SW480 (cell line): Measurements from ENCODE around the gene GRIK2.

Source experiments
- DNase-seq: peaks from one replicate; pipeline ENCODE4 v3.0.0-alpha.2; 2016; ENCODE audit warnings: low spot score

Gene GRIK2

GRCh38 chr6:101799531-101799930 is 406.0 kb downstream of the GRIK2 start:
- no peak for DNase-seq

- DNase-seq = no peak
These were observed 407.1 kb downstream of the GRIK2 start for GRCh38 chr6:101800598-101800997.

GRCh38 chr6:101803136-101803535 is 409.6 kb downstream of the GRIK2 start:
- DNase-seq = no peak

- peak; percentile 89 for DNase-seq
These were observed 412.7 kb downstream of the GRIK2 start for GRCh38 chr6:101806241-101806640.

GRCh38 chr6:101811108-101811507 is 417.6 kb downstream of the GRIK2 start:
- DNase-seq = no peak

GRCh38 chr6:101816716-101817115 is 423.2 kb downstream of the GRIK2 start:
- DNase-seq = no peak

- peak; percentile 5 for DNase-seq
These were observed 424.5 kb downstream of the GRIK2 start for GRCh38 chr6:101818051-101818450.

- no peak for DNase-seq
These were observed 431.2 kb downstream of the GRIK2 start for GRCh38 chr6:101824551-101825345.

- DNase-seq = no peak
These were observed 432.8 kb downstream of the GRIK2 start for GRCh38 chr6:101826269-101826668.

GRCh38 chr6:101826678-101827077 is 433.2 kb downstream of the GRIK2 start:
- DNase-seq = no peak

- no peak for DNase-seq
These were observed 437.1 kb downstream of the GRIK2 start for GRCh38 chr6:101830501-101831031.

- no peak for DNase-seq
These were observed 438.9 kb downstream of the GRIK2 start for GRCh38 chr6:101832371-101832770.

- no peak for DNase-seq
These were observed 446.6 kb downstream of the GRIK2 start for GRCh38 chr6:101840100-101840499.

- no peak for DNase-seq
These were observed 451.7 kb downstream of the GRIK2 start for GRCh38 chr6:101845172-101845571.

- no peak for DNase-seq
These were observed 452.1 kb downstream of the GRIK2 start for GRCh38 chr6:101845621-101846020.

GRCh38 chr6:101847690-101848089 is 454.2 kb downstream of the GRIK2 start:
- no peak for DNase-seq

- no peak for DNase-seq
These were observed 458.4 kb downstream of the GRIK2 start for GRCh38 chr6:101851911-101852310.

- DNase-seq = no peak
These were observed 459.9 kb downstream of the GRIK2 start for GRCh38 chr6:101853231-101854085.

GRCh38 chr6:101876431-101876830 is 482.9 kb downstream of the GRIK2 start:
- DNase-seq = no peak

GRCh38 chr6:101878554-101879276 is 485.2 kb downstream of the GRIK2 start:
- DNase-seq = no peak

- DNase-seq = no peak
These were observed 486.3 kb downstream of the GRIK2 start for GRCh38 chr6:101879782-101880181.

GRCh38 chr6:101883505-101883904 is 490.0 kb downstream of the GRIK2 start:
- no peak for DNase-seq
